GM21529 (cell line): ENCODE results near the gene HNF1A.

Experiments
- ATAC-seq: cut with Tn5 transposase; IDR thresholded peaks from one replicate; pipeline ENCODE4 v1.9.1; 2021; ENCODE audit not compliant: unreplicated experiment

The HNF1A gene

DNA sequence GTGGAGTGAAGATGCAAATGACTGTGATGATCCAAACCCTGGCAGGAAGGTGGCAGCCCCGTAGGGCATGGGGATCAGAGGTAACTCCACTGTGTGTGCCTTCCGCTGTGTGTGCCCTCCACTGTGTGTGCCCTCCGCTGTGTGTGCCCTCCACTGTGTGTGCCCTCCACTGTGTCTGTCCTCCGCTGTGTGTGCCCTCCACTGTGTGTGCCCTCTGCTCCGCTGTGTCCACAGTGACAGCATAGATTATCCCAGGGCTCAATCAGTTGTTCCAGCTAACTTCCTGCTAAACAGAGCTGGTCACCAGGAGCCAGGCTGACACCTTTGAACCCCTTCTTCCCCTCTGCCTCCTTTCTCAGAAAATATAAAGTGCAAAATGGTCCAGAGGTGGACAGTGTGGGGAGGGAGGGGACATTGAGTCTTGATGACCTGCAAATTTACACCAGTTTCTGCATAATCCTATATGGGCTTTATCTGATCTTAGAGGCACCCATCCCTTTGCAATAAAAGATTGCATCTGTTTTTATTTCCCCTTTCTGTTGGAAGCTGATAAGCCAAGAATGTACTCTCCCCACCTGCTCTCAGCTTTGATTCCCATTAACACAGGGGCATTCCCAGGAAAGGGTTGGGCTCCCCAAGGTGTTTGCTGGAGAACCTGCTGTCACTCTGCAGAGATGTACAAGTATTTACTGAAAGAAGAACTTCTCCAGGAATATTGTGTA is 21.6 kb upstream of the HNF1A start:
- no peak for ATAC-seq

DNA sequence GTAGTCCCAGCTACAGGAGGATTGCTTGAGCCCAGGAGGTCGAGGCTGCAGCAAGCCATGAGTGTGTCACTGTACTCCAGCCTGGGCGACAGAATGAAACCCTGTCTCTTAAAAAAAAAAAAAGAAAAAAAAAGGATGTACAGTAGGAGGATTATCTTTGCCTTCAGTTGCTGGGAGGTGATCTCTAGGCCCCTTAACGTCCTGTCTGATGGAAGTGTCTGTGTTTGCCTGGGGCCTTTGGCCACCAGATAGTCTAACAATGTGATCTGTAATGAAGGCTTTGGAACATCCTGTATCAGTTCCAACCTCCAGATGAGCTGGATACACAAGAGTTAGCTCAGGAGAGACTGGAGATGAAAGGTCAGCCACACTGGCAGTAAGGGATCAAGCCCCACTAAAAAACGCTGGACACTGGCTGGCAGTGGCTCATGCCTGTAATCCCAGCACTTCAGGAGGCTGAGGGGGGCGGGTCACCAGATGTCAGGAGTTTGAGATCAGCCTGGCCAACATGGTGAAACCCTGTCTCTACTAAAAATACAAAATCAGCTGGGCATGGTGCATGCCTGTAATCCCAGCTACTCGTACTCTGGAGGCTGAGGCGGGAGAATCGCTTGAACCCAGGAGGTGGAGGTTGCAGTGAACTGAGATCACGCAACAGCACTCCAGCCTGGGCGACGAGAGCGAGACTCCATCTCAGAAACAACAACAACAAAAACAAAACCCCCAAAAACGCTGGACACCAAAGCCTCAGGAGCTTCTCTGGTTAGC is 19.0 kb upstream of the HNF1A start:
- no peak for ATAC-seq

DNA sequence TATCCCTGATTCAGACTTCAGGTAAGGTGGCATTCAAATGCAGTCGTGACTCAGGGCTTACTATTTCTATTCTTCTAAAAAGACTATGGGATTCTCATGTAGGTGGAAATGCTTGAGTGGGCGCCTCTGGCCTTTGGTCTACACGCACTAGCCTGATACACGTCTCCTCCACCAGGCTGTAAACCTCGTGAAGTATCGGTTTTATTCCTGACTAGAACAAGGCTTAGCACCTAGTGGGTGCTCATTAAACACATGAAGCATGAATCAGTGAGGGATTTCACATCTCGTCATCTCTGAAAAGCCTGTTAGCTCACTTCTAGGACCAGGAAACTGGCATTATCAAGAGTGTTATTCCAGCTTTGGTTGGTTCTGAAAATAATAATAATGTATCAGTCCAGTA is 17.7 kb upstream of the HNF1A start:
- ATAC-seq = no peak

DNA sequence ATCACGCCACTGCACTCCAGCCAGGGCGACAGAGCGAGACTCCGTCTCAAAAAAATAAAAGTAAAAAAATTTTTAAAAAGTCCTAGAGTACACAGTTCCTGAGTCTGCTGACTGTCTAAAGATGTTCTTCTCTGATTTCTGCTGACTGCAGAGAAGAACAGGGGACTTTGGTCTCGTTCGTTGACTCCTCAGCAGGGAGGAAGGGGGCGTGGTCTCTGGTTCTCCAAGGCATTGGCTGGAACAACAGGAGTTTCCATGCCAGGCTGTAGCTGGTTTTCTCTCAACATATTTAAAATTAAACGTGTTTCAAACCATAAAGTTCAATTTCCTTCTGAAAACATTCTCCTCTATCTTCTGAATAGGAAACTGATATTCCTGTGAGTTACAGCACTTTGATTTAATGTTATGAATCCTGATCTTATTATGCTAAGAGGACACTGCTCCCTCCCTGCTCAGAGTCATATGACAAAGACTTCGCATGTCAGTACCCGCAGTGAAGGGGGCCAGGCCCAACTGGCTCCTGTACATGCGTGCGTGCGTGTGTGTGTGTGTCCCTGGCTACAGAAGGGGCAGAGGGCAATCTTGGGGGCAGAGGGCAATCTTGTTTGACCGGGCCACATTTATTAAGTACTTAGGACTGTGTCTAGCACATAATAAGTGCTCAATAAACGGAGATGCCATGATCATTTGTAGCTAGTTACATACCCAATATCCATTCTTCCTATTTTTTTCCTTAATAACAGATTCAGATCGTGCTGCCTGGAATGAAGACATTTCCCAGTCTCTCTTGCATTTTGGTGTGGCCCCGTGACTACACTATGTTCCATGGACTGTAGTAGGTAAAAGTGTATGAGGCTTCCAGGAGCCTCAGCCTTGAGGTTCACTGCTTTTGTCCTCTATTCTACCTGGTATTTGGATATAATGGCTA is 16.5 kb upstream of the HNF1A start:
- ATAC-seq = no peak

DNA sequence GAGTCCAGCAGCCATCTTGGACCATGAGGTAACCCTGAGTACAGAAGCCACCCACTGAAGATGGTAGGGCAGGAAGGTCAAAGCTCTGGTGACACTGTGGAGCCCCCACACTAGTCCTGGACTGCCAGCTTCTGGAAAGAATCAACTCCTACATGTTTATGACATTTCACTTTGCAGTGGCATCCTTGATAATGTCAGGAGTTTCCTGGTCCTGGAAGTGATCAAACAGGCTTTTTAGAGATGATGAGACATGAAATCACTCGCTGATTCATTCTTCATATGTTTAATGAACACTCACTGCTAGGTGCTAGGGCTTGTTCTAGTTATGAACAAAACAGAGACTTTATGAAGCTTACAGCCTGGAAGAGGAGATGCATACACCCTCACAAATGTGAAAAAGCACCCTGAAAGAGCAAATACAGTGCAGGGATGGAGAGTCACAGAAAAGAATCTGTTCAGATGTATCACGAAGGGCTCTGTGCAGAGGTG is 15.8 kb upstream of the HNF1A start:
- no peak for ATAC-seq

DNA sequence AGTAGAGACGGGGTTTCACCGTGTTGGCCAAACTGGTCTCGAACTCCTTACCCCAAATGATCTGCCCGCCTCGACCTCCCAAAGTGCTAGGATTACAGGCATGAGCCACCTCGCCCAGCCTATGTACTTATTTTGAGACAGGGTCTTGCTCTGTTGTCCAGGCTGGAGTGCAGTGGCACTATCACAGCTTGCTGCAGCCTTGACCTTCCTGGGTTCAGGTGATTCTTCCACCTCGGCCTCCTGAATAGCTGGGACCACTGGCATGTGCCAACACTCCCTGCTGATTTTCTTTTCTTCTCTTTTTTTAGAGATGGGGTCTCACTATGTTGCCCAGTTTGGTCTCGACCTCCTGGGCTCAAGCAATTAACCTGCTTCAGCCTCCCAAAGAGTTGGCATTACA is 14.0 kb upstream of the HNF1A start:
- ATAC-seq = no peak

DNA sequence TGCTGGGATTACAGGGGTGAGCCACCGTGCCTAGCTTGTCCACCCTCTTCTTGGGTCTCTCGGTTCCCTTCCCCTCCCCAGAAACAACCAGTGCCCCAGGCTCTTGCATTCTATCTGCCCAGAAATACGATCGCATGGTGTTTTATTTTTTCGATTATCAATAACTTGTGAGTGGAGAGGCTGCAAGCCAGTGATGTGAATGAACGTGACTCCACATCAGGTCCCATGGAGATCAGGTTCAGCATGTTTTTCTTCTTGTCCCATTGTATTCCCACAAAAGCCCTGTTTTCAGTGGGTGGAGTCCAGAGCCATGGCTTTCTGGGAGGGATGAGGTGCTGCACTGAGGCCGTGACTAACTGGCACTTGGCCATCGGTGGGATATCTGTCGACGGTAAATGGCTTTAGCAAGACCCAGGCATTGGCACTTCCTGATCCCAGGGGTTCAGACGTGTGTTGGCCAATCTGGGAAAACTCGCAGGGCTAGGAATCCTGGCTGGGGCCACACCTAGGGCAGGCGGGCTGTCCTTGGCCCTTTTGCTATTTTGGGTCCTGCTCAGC is 12.7 kb upstream of the HNF1A start:
- ATAC-seq = no peak

DNA sequence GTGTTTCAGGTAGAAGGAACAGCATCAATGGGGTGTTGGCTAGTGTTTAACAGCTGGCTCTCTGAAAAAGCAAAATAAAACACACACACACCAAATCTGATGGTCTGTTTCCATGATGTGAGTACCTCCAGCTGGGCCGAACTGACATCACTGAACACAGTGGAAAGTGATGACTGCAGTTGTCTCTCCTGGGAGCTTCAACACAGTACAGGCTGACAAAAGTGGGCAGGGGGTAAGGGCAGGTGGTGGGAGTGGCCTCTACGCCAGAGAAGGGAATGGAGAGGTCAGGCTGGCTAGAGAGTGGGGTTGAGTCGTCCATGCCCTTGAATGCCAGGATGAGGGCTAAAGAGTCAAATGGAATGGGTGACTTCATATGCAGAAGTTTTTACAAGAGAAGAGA is 8.0 kb upstream of the HNF1A start:
- no peak for ATAC-seq

DNA sequence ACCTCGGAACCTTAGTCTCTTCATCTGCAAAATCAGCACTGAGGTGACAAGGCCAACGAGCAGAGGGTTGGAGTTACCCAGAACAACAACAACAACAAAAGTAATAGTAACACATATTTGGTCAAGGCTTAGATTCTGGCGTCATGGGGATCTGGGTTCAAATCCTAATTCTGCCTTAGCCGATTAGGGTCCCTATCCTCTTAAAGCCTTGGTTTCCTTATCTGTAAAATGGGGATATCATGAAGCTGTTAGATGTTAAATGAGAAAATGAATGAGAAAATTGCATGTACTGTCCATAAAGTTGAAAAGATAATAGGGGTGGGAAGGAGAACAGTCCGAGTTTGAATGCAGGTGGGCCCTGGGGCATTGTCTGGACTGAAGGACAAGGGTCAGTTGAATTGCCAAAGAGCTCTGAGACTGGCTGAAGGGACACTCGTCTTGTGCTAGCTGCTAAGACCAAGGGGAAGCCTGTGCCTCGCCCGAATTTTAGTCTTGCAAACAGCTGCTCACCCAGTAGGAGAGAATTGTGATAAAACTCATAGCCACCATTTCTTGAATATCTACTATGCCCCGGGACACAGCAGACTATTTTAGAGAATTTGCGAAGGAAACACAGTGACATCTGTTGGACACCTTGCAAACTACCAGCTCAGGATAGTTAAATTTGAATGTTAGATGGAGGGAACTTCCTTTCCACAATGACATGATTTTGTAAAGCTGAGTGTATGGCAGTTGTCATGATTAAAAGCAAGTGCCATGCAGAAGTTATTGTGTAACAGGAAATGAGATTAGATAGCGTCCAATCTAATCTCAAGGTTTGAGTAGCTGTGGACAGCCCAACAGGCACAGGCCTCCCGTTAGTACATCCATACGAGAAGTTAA is 6.8 kb upstream of the HNF1A start:
- no peak for ATAC-seq

DNA sequence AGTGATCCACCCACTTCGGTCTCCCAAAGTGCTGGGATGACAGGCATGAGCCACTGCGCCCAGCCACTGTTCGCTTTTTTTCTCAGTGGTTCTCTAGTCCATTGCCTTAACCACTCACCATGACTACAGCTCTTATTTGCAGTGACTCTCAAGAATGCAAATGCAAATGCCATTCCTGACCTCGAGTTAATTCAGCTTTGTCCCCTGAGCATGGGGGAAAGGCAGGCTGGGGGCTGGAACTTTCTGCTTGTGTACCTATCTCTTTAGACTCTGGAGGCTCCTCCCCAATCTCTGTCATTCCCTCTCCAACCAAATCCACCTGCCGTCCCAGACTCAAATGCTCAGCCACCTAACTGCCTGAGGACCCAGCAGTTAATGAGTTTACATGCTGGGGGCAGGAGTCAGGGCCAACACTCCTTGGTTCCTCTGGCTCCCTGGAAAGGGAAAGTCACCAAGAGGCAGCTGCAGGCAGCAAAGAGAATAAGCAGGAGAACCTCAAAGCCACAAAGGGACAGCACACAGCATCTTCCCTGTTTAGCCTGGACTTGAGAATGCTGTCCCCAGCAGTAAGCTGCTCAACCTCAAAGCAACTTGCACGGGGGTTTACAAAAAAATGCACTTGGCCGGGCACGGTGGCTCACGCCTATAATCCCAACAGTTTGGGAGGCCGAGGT is 5.3 kb upstream of the HNF1A start:
- no peak for ATAC-seq

DNA sequence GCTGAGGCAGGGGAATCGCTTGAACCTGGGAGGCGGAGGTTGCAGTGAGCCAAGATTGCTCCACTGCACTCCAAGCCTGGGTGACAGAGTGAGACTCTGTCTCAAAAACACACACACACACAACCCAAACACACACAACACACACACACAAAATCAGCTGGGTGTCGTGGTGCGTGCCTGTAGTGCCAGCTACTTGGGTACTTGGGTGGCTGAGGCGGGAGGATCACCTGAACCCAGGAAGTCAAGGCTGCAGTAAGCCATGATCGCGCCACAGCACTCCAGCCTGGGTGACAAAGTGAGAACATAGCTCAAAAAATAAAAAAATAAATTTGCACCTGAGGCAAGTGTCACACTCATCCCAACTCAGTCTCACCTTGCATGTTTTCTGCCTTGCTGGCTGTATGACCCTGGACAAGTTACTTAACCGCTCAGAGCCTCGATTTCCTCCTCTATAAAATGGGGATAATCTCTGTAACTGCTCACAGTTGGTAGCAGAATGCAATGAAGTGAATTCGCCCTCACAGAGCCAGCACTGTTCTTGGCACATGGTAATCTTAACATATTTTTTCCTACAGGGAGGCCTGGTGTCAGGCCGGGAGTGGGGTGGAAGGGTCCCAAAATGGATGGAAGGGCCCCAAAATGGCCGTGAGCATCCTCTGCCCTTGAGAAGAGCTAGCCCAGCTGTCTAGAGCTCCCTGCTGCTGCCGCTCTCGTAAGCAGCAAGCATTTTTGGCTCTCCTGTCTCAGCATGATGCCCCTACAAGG is 630 bp upstream of the HNF1A start:
- ATAC-seq = no peak

DNA sequence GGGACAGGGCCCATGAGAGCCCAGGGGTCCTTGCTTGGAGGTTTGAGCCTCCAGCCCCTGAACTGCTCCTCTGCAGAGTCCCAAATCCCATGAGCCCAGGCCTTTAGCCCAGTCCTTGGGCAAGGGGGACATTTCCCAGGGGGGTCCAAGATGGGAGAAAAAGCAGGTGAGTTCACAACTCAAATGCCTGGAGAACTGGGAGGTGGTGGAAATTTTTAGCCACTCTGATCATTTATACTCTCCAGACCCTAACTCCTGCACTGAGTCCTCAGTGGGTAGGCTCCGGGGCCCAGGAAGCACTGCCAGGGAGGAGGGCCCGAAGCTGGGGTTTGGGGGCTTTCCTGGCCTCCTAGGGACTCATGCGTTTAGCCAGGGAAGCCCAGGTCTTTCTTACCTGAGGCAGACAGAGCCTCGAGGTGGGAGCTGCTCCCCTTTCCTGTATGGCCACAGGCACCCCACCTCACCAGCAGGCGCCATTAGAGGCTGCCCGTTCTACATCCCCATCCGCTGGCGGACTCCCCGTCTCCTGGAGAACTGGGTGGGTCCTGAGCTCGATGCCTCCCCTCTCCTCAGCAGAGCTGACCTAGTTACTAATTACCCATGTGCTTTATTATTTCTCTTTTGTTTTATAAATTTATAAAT is 998 bp downstream of the HNF1A start:
- ATAC-seq = no peak

DNA sequence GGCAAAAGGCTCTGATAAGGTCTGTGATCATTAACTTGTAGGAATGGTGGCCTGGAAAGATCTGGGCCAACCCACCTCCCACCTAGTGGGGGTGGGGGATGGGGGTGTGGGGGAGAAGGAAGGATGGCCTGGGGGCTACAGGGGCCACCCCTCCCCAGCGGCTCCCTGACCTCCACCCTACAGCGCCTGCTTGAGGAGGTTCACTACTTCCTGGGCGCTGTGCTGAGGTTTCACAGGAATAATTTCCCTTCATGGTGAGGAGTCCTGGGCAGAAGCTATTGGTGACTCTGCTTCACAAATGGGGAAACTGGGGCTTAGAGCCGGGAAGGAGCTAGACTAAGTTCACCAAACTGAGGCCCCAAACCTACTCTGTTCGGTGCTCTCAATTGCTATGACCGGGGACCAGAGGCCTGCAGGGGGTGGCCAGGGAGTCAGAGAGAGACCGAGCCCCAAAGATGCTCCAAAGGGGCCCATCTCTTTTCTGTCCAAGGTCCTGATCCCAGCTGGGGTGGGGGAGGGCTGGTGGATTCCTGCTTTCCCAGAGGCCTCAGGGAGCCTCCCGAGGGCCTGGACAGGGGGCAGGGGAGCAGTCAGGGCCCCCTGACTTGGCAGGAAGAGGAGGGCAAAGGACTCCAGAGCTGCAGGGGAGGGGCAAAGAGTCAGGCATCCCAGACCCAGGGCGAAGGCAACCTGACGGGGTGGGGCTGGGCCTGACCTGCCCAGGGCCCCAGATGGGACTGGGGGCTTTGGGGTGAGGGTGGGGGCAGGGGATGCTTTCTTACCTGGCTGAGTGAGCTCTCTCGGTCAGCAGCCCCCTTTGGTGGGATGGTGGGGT is 1.7 kb downstream of the HNF1A start:
- ATAC-seq = no peak

DNA sequence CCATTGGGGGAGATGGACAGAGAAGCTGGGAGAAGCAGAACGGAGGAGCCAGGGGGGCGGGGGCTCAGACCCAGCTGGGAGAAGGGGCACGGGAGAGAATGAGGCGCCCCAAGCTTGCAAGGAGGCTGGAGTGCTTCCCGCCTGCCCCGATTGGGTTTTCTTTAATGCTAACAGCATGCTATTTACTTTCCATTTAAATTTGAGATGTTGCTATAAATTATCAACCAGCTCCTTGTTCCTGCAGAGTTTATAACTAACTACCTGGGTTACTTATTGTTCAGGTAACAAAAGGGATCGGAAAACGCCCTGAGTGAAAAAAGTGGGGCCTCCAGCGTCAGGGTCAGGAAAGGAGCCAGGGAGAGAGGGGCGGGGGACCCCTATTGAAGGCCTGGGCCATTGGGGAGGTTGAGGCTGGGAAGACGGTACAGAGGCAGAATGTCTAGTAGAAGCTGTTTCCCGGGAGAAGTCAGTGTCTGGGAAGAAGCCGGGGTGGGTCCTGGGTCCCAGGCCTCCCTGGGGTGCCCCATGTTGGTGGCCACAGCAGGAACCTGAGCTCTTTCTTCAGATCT is 2.5 kb downstream of the HNF1A start:
- ATAC-seq = no peak

DNA sequence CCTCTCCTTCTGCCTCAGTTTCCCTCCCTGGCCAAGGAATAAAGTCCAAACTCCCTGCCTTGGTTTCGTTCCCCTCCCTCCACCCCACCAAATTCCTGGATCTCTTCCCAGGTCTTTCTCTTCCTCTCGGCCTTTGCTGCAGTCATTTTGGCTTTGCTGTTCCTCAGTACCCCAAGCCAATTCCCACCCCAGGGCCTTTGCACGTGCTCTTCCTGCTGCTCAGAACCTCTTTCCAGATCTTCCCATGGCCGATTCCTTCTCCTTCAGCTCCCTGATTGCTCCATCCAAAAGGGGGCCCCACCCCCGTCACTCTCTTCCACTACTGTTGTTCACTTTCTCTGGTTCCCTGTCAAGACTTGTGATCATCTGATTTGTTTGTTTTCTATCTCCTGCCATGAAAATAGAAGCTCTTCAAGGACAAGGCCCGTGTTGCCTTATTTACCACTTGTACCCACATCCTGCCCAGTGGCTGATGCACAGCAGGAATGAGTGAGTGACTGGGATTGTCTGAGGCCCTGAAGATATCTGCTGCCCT is 3.1 kb downstream of the HNF1A start:
- no peak for ATAC-seq

DNA sequence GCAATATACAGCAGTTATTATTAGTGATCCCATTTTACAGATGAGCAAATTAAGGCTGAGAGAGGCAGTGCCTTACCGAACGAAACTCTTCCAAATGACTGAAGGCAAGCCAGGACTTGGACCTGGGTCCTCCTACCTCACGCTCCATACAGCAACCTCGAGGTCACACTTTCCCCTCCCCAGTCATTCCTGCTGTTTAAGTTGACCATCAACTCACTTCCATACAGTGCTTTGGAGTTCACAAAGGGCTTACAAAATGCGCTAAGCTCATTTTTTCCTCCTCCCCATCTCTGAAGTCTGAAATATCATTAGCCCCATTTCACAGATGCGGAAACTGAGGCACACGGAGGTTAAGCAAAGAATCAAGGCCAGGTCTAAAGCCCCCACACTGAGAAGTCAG is 4.3 kb downstream of the HNF1A start:
- no peak for ATAC-seq

DNA sequence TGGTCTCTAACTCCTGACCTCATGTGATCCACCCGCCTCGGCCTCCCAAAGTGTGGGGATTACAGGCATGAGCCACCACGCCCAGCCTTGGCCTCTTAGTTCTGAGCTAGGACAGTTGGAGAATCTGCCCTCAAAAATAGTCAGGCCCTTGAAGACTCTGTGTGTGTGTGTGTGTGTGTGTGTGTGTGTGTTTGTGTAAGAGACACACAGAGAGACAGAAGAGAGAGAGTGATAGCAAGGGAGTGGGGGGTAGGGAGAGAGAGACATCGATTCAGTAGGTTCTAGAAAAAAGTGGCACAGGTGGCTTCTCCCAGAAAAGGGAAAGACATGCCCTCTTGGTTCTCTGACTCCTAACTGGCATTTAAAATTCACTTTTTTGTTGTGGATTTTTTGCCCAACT is 5.4 kb downstream of the HNF1A start:
- ATAC-seq = no peak
